GM21526 (cell line): Measurements from ENCODE around the gene DAO.
"Not testable (repeated sequence)": the region's sequence is repeated elsewhere in the genome, so short reads cannot be mapped to it uniquely, and the experiment has no call there.

Experiments
- ATAC-seq: cut with Tn5 transposase; IDR thresholded peaks from one replicate; pipeline ENCODE4 v1.9.1; 2021; ENCODE audit warnings: moderate library complexity; ENCODE audit not compliant: unreplicated experiment, low FRiP score

Gene DAO

DNA sequence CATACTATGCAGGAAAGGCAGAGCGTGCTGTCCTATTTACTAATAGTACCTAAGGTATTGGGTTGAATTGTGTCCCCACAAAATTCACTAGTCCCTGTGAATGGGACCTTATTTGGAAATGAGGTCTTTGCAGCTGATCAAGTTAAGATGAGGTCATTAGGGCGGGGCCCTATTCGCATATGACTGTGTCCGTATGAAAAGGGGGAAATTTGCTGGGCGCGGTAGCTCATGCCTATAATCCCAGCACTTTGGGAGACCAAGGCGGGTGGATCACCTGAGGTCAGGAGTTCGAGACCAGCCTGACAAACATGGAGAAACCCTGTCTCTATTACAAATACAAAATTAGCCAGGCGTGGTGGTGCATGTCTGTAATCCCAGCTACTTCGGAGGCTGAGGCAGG, 13.8 kb upstream of the DAO start:
- ATAC-seq: not testable (repeated sequence)

DNA sequence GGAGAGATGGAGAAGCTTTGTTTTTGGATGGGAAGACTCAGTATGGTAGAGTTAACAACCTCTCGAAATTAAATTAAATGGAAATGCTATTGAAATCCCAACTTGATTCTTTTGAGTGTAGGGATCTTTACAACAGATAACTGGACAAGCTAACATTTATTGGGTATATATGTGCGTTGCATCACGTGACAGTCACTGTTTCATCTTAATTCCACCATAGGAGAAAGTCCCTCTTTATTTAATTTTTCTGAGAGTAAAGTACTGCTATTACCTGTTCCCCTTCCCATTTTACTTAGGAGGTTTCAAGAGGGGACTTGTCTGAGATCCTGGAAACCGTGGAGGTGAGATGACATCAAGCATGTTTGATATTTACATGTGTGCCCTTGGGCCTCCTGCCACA, 11.1 kb upstream of the DAO start:
- no peak for ATAC-seq

DNA sequence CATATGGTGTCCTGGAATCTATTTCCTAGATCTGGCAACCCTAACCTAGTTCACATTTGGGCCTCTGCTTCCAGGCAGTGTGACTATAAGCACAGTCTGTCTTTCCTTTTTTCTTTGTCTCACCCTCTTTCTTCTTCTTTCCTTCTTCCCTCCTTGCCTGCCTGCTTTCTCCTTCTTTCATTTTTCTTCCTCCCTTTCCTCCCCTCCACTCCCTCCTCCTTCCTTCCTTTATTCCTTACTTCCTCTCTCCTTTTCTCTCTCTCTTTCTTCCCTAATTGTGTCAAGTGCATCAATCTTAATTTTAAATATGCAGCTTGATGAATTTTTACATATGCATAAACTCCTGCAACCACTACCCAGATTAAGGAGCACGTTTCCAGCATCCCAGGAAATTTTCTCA, 4.6 kb upstream of the DAO start:
- no peak for ATAC-seq

DNA sequence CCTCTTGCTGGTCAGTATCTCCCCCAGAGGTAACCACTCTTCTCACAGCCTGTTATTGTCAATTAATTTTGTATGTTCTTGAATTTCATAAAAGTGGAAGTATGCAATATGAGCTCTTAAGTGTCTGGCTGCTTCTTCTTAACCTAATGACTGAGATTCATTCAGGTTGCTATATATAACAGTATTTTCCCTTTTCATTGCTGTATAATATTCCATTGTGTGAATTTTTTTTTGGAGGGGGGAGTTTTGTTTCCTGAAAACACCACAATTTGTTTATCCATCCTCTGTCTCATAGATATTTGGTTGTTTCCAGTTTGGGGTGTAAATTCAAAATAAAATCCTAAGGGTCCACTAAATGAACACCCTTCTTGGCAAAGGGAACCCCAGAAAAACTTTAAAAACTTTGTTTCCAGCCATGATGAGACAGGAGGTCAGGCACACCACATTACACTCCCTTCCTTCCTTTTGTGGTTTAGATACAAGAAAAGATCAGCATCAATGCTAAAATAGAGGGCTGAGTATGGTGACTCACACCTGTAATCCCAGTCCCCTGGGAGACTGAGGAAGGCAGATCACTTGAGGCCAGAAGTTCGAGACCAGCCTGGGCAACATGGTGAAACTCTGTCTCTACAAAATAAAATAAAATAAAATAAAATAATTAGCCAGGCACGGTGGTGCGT, 4.1 kb upstream of the DAO start:
- no peak for ATAC-seq

DNA sequence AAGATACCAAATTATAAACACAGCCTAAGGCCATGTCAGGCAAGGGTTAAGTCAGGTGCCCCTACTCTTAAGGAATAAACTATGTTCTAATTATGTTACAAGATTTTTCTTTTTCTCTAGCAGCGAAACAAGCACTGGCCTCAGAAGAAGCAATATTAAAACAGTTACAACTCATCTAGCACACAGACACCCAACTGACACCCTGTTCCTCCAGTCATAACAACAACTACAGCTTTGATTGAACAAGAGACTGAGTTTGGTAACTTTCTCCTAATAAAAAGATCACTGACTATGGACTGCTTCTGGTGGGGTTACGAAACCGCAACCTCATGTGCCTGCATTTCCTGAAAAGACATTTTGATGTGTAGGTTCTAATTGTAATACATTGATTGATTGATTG, 3.3 kb upstream of the DAO start:
- ATAC-seq: no peak

DNA sequence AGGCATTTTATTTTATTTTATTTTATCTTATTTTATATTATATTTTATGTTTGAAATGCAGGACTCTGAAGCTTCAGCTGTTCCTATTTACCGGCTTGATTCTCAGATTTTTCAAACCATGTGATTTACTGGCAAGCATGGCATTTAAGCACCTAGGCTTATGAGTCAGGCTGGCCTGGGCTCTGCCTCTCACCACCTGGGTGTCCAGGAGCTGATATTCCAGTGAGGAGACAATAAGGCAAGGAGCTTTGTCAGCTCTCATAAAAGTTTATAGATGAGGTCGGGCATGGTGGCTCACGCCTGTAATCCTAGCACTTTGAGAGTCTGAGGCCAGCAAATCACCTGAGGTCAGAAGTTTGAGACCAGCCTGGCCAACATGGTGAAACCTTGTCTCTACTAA, 2.1 kb downstream of the DAO start:
- no peak for ATAC-seq

DNA sequence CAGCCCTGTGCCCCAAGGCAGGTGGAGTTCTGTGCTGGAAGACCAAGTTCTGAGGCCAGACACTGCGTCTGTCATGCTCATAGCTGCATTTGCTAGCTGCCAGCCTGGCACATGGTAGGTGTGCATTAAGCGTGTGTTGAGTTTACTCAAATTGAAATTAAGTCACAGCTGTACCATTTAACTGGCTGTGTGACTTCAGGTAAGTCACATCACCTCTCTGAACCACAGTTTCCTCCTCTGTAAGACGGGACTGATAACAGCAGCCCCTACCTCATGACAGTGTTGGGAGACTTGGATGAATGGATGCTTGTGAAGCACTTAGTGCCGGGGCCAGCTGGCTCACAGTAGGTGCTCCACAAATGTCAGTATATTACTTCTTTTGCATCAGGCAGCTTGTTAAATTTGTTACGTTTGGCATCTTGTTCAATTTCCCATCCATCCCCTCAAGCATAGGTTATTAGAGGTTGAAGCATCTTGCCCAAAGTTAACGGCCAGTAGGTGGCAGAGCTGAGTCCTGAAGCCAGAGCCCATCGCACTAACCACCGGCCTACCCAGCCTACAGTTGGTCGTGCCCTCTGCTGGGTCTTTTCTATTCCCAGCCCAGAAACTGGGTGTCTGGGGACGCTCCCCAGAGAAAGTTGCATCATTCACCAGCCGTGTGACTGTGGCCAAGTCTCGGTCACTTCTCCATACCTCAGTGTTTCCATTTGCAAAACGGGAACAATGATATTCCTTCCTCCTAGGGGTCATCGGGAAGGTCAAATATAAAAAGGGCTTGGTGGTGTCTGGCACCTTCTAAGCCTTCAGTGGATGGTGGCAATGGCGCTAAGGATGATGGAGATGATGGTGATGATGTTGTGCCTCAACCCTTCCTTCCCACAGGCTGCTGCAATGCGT, 4.5 kb downstream of the DAO start:
- ATAC-seq: no peak

DNA sequence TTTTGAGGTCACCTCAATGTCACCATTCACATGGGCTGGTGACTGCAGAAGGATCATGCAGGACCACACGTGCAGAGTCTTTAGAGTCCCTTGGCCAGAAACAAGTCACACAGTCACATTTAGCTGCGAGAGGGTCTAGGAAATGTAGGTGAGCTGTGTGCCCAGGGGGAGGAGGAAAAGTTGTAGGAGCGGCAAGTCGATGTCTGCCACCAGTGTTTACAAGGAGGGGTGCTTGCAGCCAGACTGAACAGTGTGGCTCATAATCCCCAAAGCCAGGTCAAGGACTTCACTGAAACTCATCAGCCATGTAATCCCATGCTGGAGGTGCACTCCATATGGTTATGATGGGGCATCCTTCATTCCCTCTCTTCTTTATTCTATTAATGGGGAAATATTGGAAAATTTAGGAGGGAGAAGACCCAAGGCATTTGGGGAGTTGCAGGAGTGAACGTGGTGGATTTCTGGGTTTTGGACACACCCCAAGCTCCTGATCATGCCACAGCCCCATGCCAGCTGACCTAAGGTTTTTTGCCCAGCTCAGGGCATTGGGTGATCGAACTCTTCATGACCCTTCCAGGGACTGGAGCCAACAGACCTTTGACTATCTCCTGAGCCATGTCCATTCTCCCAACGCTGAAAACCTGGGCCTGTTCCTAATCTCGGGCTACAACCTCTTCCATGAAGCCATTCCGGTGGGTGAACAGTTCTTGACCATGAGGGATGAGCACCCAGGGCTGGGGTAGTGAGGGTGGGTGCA, 7.2 kb downstream of the DAO start:
- no peak for ATAC-seq

DNA sequence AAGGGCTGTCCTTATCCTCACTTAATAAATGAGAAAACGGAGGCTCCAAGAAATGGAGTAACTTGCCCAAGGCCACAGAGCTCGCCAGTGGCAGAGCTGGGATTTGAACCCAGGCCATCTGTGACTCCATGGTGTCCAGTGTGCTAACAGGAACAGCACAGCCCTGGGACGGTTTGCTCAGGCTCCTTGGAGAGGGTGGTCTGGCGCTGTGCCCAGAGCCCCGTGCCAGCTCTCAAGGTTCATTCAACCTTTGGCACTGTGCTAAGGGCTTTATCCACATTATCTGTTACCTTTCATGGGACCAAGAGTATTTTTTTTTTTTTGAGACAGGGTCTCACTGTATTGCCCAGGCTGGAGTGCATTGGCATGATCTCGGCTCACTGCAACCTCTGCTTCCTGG, 8.1 kb downstream of the DAO start:
- ATAC-seq: no peak

DNA sequence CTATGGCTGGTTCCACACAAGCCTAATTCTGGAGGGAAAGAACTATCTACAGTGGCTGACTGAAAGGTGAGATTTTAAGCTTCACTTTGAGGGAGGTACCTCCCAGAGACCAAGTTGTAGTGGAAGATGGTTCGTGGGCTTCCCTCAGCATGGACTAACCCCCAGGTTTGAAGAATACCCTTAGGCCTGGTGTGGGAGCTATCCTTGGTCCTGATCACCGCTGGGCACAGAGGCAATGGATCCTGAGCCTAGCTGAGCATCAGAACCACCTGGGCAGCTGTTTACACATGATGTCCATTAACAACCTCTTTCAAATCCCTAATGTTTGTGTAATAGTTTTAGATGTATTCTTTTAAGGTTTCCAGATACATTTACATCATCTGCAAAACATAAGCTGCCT, 10.3 kb downstream of the DAO start:
- no peak for ATAC-seq

DNA sequence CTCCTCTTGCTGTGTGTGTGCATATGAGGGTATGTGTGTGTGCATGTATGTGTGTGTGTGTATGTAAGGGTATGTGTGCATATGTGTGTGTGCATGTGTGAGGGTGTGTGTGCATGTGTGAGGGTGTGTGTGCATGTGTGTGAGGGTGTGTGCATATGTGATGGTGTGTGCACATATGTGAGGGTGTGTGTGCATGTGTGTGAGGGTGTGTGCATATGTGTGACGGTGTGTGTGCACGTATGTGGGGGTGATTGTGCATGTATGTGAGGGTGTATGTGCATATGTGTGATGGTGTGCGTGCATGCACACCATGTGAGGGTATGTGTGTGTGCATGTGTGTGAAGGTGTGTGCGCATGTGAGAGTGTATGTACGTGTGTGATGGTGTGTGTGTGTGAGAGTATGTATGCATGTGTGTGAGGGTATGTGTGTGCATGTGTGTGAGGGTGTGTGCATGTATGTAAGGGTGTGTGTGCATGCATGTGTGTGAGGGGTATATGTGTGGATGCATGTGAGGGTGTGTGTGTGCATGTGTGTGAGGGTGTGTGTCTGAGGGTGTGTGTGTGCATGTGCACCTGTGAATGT, 15.4 kb downstream of the DAO start:
- ATAC-seq: no peak

DNA sequence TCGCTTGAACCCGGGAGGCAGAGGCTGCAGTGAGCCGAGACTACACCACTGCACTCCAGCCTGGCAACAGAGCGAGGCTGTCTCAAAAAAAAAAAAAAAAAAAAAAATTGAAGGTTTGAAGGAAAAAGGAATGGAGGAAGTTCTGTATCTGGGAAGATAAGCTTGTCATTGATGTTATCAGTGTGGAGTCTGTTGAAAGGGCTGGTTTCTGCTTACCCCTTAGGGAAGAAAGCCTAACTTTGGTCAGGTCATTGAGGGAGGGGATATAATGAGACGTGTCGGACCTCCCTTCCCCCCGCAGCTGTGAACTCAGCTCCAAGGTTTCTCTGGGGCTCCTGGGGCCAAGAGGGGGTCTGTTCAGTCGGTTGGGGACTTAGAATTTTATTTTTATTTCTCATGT, 16.4 kb downstream of the DAO start:
- ATAC-seq: no peak

DNA sequence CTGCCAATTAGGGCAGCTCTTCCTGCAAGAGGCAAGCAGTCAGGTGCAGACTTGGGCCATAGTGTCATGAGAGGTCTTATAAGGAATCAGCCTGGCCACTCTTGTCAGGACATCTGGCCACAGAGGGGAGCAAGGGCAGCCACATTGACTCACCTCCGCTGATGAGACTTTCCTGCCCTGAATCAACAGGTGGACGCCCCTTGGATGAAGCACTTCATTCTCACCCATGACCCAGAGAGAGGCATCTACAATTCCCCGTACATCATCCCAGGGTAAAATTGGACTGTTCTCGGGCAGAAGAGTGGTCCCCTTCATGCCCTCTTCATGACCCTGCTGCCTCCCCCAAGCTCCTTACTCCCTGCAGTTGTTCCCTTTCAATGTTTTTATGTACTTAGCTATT, 16.9 kb downstream of the DAO start:
- ATAC-seq: no peak

DNA sequence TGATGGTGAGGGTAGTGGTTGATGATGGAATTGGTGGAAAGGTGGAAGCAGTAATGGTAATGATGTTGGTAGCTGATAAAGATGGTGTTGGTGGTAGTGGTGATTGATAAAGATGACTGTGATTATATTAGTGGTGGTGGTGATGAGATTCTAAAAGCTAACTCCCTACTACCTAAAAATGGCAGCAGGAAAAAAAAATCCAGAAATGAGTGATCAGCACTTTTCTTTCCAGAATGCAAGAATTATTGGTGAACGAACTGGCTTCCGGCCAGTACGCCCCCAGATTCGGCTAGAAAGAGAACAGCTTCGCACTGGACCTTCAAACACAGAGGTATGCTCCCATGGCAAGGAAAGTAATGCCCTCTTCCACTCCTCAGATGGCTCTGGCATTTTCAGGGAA, 19.3 kb downstream of the DAO start:
- no peak for ATAC-seq

DNA sequence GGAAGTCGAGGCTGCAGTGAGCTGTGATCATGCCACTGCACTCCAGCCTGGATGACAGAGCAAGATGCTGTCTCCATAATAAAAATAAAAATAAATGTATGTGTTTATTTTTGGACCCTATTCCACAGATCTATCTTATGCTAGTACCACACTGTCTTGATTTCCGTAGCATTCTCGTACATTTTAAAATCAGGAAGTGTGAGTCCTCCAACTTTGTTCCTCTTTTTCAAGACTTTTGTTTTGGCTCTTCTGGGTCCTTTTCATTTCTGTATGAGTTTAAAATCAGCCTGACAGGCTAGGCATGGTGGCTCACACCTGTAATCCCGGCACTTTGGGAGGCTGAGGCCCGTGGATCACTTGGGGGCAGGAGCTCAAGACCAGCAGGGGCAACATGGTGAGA, 25.8 kb downstream of the DAO start:
- no peak for ATAC-seq

DNA sequence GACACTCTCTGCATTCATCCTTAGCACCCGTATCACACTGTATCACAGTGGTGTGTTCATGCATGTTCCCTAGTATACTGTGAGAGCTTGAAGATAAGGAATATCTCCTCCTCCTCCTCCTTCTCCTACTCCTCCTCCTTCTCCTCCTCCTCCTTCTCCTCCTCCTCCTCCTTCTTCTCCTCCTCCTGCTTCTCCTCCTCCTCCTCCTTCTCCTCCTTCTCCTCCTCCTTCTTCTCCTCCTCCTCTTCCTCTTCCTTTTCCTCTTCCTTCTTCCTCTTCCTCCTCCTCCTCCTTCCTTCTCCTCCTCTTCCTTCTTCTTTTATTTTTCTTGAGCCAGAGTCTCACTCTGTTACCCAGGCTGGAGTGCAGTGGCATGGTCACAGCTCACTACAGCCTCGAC, 27.1 kb downstream of the DAO start:
- ATAC-seq: no peak

DNA sequence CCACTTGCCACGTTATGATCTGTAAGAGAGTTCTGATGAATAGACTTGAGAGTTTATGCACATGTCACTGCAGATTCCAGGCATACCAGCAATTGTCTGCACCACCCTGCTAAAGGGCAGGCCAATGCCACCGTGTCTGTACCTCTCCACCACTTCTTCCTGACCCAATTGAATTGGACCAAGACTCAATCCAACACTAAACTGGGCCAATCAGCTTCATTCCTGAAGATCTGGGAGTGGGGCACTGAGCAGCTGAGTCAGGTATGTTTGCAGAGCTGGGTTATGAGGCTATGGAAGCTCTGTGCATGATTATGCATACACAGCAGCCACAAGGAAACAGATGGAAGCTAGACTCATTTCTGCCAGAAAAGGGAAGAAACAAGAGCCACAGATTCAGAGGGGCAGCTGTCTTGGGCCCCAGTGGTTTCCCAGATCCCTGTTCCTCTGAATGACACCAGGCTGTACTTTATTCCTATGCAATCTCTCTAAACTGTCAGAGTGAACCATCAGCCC, 28.0 kb downstream of the DAO start:
- ATAC-seq: no peak

DNA sequence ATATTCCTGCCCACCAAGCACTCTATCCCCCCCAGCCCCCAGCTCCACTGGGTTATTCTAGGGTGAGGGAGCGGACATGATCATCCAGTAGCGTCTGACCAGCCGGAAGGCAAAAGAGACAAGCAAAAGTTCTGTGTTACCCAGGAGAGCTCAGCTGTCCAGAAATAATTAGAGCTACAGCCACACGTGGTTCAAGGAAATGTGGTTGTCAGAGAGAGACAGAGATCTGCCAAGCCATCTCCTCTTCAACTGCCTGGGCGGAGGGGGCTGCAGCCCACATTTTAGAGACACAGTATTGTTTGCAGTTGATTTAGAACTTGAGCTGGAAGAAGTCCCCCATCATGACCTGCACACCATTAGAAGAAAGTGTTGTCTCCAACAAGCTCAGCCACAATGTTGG, 30.4 kb downstream of the DAO start:
- ATAC-seq: no peak

DNA sequence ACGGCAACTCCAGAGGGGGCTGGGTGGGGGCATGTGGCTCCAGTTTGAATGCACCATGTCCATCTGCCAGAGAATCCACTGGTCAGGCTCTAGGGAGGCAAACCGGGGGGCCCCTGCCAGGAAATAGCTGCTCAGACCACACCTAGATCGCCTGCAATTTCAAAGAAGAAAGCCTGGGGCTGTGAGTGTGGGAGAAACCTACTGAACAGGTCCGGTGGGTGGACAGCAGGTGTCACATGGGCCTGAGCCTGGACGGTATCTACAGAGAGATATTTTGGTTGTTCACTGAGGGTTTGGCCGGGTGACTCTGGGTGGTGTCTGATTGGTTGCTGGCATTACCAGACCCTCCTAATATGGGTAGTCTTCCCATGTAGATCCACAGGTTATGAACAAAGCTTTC, 32.0 kb downstream of the DAO start:
- no peak for ATAC-seq

DNA sequence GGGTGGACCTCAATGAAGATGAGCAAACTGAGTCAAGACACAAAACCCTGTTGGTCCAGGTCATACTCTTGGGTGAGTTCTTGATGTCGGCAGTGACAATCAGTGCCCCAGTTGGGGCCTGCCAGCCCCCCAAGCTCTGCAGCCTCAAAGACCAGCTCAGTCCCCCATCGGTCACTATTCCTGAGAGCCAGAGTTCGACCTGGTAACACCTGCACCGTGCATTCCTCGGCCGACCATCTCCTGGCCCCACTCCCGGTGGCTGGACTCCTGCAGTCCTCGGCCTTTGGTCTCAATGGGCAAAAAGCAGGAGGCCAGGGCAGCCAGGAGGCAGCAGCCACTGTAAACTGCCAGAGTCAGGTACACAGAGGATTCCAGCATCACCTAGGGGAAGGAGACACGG, 32.5 kb downstream of the DAO start:
- no peak for ATAC-seq

DNA sequence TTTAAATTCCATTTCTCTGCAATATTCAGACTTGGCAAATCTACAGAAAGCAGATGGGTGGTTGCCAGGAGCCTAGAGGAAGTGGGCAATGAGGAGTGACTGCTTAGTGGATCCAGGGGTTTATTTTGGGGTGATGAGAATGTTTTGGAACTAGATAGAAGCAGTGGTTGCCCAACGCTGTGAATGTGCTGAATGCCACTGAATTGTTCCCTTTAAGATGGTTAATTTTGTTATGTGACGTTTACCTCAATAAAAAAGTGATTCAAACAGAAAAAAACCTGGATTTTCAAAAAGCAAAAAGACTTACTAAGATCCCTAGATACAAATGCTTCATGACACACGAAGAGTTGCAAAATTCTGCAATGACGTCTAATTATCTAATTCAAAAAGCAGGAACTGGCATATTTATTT, 34.2 kb downstream of the DAO start:
- ATAC-seq: no peak
